Suprapubic skin (tissue), 4 donors: Measurements from ENCODE around the gene SCN5A. TPM values are rescaled to one million over a fixed set of nuclear protein-coding genes. Genes with fewer than 3 reads are reported as not detected.

Experiments used
- DNase-seq, 2 donors: peaks; one replicate each; pipeline ENCODE4 v3.0.0-alpha.2; 2019; ENCODE audit warnings: low spot score in 2 of 2
- H3K27ac ChIP-seq: fragments of 200-600 bp; sonication (generic); one replicate; pipeline ENCODE4 v1.5.1; 2019
- H3K27me3 ChIP-seq: fragments of 200-600 bp; sonication (generic); one replicate; pipeline ENCODE4 v1.5.1; 2019
- H3K36me3 ChIP-seq: fragments of 200-600 bp; sonication (generic); one replicate; pipeline ENCODE4 v1.5.1; 2019
- H3K4me1 ChIP-seq: fragments of 200-600 bp; sonication (generic); one replicate; pipeline ENCODE4 v1.5.1; 2019
- H3K4me3 ChIP-seq: fragments of 200-600 bp; sonication (generic); one replicate; pipeline ENCODE4 v1.5.1; 2019; ENCODE audit warnings: mild to moderate bottlenecking
- H3K9me3 ChIP-seq: fragments of 200-600 bp; sonication (generic); one replicate; pipeline ENCODE4 v1.5.1; 2019
- CTCF ChIP-seq, 2 donors: fragments of 200-600 bp in 1 of 2; fragments of 450-650 bp in 1 of 2; sonication (generic) in 1 of 2; IDR thresholded peaks; one replicate each; pipeline ENCODE4 v1.5.1; 2016 to 2019; ENCODE audit warnings: antibody characterized with exemption in 2 of 2, mild to moderate bottlenecking in 1 of 2, moderate library complexity in 1 of 2
- EP300 ChIP-seq: sonication (generic); formaldehyde crosslinking; IDR thresholded peaks from one replicate; pipeline ENCODE4 v1.6.1; 2017; ENCODE audit warnings: antibody characterized with exemption
- POLR2A ChIP-seq, 2 donors: fragments of 450-650 bp; IDR thresholded peaks; one replicate each; pipeline ENCODE4 v1.6.1; 2017; ENCODE audit warnings: antibody characterized with exemption in 2 of 2, mild to moderate bottlenecking in 2 of 2, moderate library complexity in 2 of 2
- POLR2AphosphoS5 ChIP-seq, 3 donors: sonication (generic); formaldehyde crosslinking; IDR thresholded peaks; one replicate each; pipeline ENCODE4 v1.6.1; 2017; ENCODE audit warnings: antibody characterized with exemption in 3 of 3
- WGBS: methylation state at CpG from one replicate; pipeline ENCODE4 v1.1.5; 2018; 5-methylcytosine and 5-hydroxymethylcytosine counted together
- total RNA-seq, 4 donors: library from RNA; depleted of rRNA; stranded (reverse); fragments of >200 nt; gene quantifications; one replicate each; pipeline ENCODE4 v1.1.0, GENCODE V29; 2016

The SCN5A gene
- total RNA-seq, 4 donors from 2014 or later = 0.15 to 1.1 (median 1.0) TPM; not detected in 1

GRCh38 chr3:38543586-38543985 is 105.9 kb downstream of the SCN5A start:
- WGBS = 38% methylated on average over 7 of the region's 7 CpGs
- peak in 1 of 2 donors; percentile 73 for DNase-seq
- no peaks in the 10 kb centered on the region for H3K27me3 ChIP-seq

GRCh38 chr3:38542401-38543298 is 106.8 kb downstream of the SCN5A start:
- DNase-seq = peak in 1 of 2 donors; percentile 49
- no peaks in the 10 kb centered on the region for H3K36me3 ChIP-seq

More at GRCh38 chr3:38543586-38543985, 105.9 kb downstream of the SCN5A start:
- no peaks in the 10 kb centered on the region for H3K36me3 ChIP-seq
- no peak overlapping the region for H3K27ac ChIP-seq
- TF ChIP-seq POLR2AphosphoS5 (IDR thresholded peaks at IDR 0.05) (no peak), POLR2A (IDR thresholded peaks at IDR 0.05) (no peak), CTCF (IDR thresholded peaks at IDR 0.05) (no peak), EP300 (no peak)
- no peak overlapping the region for H3K4me3 ChIP-seq
- H3K4me1 ChIP-seq = no peaks in the 10 kb centered on the region
- H3K9me3 ChIP-seq = no peaks in the 10 kb centered on the region

GRCh38 chr3:38541806-38542205 is 107.7 kb downstream of the SCN5A start:
- Histone ChIP-seq H3K27me3 (no peaks in the 10 kb centered on the region), H3K9me3 (no peaks in the 10 kb centered on the region), H3K27ac (no peak overlapping the region), H3K36me3 (no peaks in the 10 kb centered on the region), H3K4me1 (no peaks in the 10 kb centered on the region), H3K4me3 (no peak overlapping the region)
- DNase-seq = peak in 1 of 2 donors; percentile 76
- no peak for TF ChIP-seq CTCF (IDR thresholded peaks at IDR 0.05)
- no peak for TF ChIP-seq POLR2A (IDR thresholded peaks at IDR 0.05)
- no peak for TF ChIP-seq POLR2AphosphoS5 (IDR thresholded peaks at IDR 0.05)
- TF ChIP-seq EP300 = no peak
- WGBS = 66% methylated on average over 9 of the region's 9 CpGs

More at GRCh38 chr3:38542401-38543298, 106.8 kb downstream of the SCN5A start:
- H3K27me3 ChIP-seq = no peaks in the 10 kb centered on the region
- H3K27ac ChIP-seq = no peak overlapping the region
- 46% methylated on average over 5 of the region's 16 CpGs for WGBS
- no peak overlapping the region for H3K4me3 ChIP-seq
- no peaks in the 10 kb centered on the region for H3K4me1 ChIP-seq
- TF ChIP-seq POLR2A (IDR thresholded peaks at IDR 0.05) = no peak
- TF ChIP-seq CTCF (IDR thresholded peaks at IDR 0.05) = no peak
- TF ChIP-seq POLR2AphosphoS5 (IDR thresholded peaks at IDR 0.05) = no peak
- TF ChIP-seq EP300 = no peak
- no peaks in the 10 kb centered on the region for H3K9me3 ChIP-seq

DNA sequence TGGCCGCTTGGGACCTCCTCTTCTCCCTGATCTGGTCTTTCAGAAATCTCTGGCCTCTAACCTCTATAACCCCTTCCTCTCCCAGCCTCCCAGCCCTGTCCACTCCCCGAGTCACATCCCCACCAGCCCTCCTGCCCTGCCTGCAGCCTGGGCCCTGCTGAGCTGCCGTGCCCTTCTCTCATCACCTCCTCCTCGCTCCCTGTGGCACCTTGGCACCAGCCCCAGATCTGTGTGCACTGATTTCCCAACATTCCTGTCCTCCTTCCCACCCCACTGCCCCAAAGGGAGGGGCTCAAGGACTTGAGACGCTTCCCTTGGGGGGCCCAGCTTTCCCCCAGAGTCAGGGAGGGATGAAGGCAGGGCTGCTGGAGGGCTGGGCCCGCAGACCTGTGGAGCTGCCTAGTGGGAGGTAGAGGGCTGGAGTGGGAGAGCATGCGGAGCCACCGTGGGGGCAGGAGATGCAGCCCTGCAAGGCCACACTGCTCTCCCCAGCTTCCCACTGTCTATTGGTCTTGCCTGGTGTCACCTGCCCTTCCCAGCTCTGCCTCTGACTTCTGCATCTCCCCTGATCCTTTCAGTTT is 110.6 kb downstream of the SCN5A start:
- no peak overlapping the region for H3K4me3 ChIP-seq
- no peaks in the 10 kb centered on the region for H3K27me3 ChIP-seq
- peak in 1 of 2 donors; percentile 26 for DNase-seq
- TF ChIP-seq POLR2AphosphoS5 (IDR thresholded peaks at IDR 0.05) = no peak
- no peak for TF ChIP-seq POLR2A (IDR thresholded peaks at IDR 0.05)
- no peaks in the 10 kb centered on the region for H3K36me3 ChIP-seq
- WGBS = 64% methylated on average over 8 of the region's 8 CpGs
- H3K27ac ChIP-seq = no peak overlapping the region
- no peaks in the 10 kb centered on the region for H3K9me3 ChIP-seq
- H3K4me1 ChIP-seq = no peaks in the 10 kb centered on the region

DNA sequence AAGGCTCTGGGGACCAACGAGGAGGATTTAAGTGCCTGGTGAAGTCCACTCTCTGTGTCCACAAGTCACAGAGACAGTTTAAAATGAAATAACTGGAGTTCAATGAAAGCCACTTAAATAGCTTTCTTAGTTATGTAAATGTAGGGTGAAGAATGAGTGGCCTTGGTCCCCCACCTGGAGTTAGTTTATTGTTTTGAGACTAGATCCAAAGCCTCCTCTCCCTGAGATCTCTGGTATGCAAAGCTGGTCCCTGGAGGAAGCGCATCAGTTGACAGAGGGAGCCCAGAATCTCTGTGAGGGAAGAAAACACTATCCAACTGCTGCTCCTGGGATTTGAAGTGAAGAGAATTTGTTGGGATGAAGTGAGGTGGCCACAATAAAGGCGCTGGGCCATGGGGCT is 112.8 kb downstream of the SCN5A start:
- 77% methylated on average over 3 of the region's 3 CpGs for WGBS
- Histone ChIP-seq H3K27ac (no peak overlapping the region), H3K4me1 (no peaks in the 10 kb centered on the region), H3K36me3 (no peaks in the 10 kb centered on the region), H3K4me3 (no peak overlapping the region), H3K27me3 (no peaks in the 10 kb centered on the region), H3K9me3 (no peaks in the 10 kb centered on the region)
- no peak for DNase-seq
- TF ChIP-seq EP300 (no peak), CTCF (IDR thresholded peaks at IDR 0.05) (no peak), POLR2A (IDR thresholded peaks at IDR 0.05) (no peak), POLR2AphosphoS5 (IDR thresholded peaks at IDR 0.05) (no peak)
